PC-9 (cell line): ENCODE data around the gene AHNAK. TPM values are rescaled to one million over a fixed set of nuclear protein-coding genes. Genes with fewer than 3 reads are reported as not detected.
A peak's percentile ranks its signal among the peaks of the same experiment; 100 is the strongest.
"Not testable (repeated sequence)": the region's sequence is repeated elsewhere in the genome, so short reads cannot be mapped to it uniquely, and the experiment has no call there.

Experiments used
- BruUV-seq: library from RNA; stranded (reverse); fragments of 400-500 nt; replicated peaks from 2 replicates; lab custom pipeline; 2021; lab: Mats Ljungman, UMichigan
- CTCF ChIA-PET: fragments of 300-600 bp; sonication (Branson Sonifier 250); formaldehyde crosslinking; loops from one replicate; lab custom pipeline; 2022; ENCODE audit warnings: antibody characterized with exemption; lab: Charles Lee
- POLR2A ChIA-PET: fragments of 300-600 bp; sonication (Branson Sonifier 250); formaldehyde crosslinking; loops from one replicate; lab custom pipeline; 2022; ENCODE audit warnings: antibody characterized with exemption; ENCODE audit not compliant: unreplicated experiment; lab: Charles Lee
- DNase-seq, 2 experiments: peaks; one replicate each; pipeline versions ENCODE4 v3.0.0 to v3.0.0-alpha.2; 2015 to 2022; ENCODE audit warnings: mixed read lengths in 1 of 2
- H2AFZ ChIP-seq: fragments of 200-600 bp; sonication (generic); 2 replicates; pipeline ENCODE4 v1.8.1; 2017; ENCODE audit warnings: antibody characterized with exemption
- H3F3A ChIP-seq: fragments of 200-600 bp; sonication (generic); 2 replicates; pipeline ENCODE4 v1.8.1; 2017; ENCODE audit warnings: antibody characterized with exemption, mild to moderate bottlenecking, low read depth; ENCODE audit not compliant: insufficient read depth
- H3K27ac ChIP-seq: fragments of 200-600 bp; sonication (generic); 2 replicates; pipeline ENCODE4 v1.6.1; 2016; ENCODE audit warnings: mixed run types
- H3K27me3 ChIP-seq: fragments of 200-600 bp; sonication (generic); 2 replicates; pipeline ENCODE4 v1.6.1; 2016; ENCODE audit warnings: low read depth, mixed run types; ENCODE audit not compliant: insufficient read depth
- H3K36me3 ChIP-seq: fragments of 200-600 bp; sonication (generic); 2 replicates; pipeline ENCODE4 v1.6.1; 2016; ENCODE audit warnings: low read depth, mixed run types
- H3K4me1 ChIP-seq: fragments of 200-600 bp; sonication (generic); replicated peaks from 2 replicates; pipeline ENCODE4 v1.6.1; 2016; ENCODE audit warnings: mixed run types; ENCODE audit not compliant: insufficient read depth
- H3K4me2 ChIP-seq: fragments of 200-600 bp; sonication (generic); 2 replicates; pipeline ENCODE4 v1.6.1; 2017; ENCODE audit warnings: mixed run types
- H3K4me3 ChIP-seq: fragments of 200-600 bp; sonication (generic); 2 replicates; pipeline ENCODE4 v1.6.1; 2016; ENCODE audit warnings: mixed run types
- H3K79me2 ChIP-seq: fragments of 200-600 bp; sonication (generic); 2 replicates; pipeline ENCODE4 v1.6.1; 2017; ENCODE audit warnings: low read depth, mixed run types
- H3K9me2 ChIP-seq: fragments of 200-600 bp; sonication (generic); 2 replicates; pipeline ENCODE4 v1.8.1; 2017; ENCODE audit warnings: mild to moderate bottlenecking; ENCODE audit not compliant: insufficient read depth
- H3K9me3 ChIP-seq: fragments of 200-600 bp; sonication (generic); 2 replicates; pipeline ENCODE4 v1.8.1; 2016; ENCODE audit warnings: low read depth; ENCODE audit not compliant: insufficient read depth
- H4K20me1 ChIP-seq: fragments of 200-600 bp; sonication (generic); 2 replicates; pipeline ENCODE4 v1.8.1; 2017; ENCODE audit not compliant: insufficient read depth
- CTCF ChIP-seq: fragments of 200-600 bp; sonication (generic); conservative IDR thresholded peaks from 2 replicates; pipeline ENCODE4 v1.6.1; 2017; ENCODE audit warnings: mixed run types, antibody characterized with exemption, mild to moderate bottlenecking, moderate library complexity
- EZH2 ChIP-seq: fragments of 200-600 bp; sonication (generic); IDR thresholded peaks from 2 replicates; pipeline ENCODE4 v1.8.0; 2017; ENCODE audit warnings: antibody characterized with exemption, low read depth
- intact Hi-C: fragments of 100-400 bp; cut with micrococcal nuclease; formaldehyde crosslinking; loops from one replicate; pipeline ENCODE4 v1.10.0; 2022; ENCODE audit not compliant: unreplicated experiment
- total RNA-seq: library from RNA; stranded (reverse); gene quantifications from 2 replicates; pipeline ENCODE4 v1.2.3, GENCODE V29; 2021

Gene AHNAK
- total RNA-seq, 1 experiment from 2014 or later, result 632 TPM

GRCh38 chr11:62588966-62589637, 42.5 kb upstream of the AHNAK start:
- DNase-seq, result peak in 1 of 2 experiments; percentile 32
- BruUV-seq, result no TSS peak
- ChIA-PET POLR2A (no interaction called here), CTCF (no interaction called here)
- H3K27ac ChIP-seq, result no peak overlapping the region
- no peak overlapping the region for H2AFZ ChIP-seq
- no peak overlapping the region for H3K4me3 ChIP-seq
- no peaks in the 10 kb centered on the region for H3K9me3 ChIP-seq
- H3K36me3 ChIP-seq, result peaks cover 15% of the 10 kb centered on the region; the same call in 1 of the 2 replicates
- peaks cover 35% of the 10 kb centered on the region for H3K79me2 ChIP-seq
- H4K20me1 ChIP-seq, result peaks cover 3% of the 10 kb centered on the region; the same call in 1 of the 2 replicates
- peaks cover 42% of the 10 kb centered on the region for H3F3A ChIP-seq
- H3K4me2 ChIP-seq, result peak overlapping the region; percentile 92
- H3K27me3 ChIP-seq, result no peaks in the 10 kb centered on the region
- no peak for TF ChIP-seq EZH2
- peak; percentile 69 for TF ChIP-seq CTCF
- intact Hi-C loops, result no loop called here
- H3K9me2 ChIP-seq, result no peaks in the 10 kb centered on the region
- peaks cover 29% of the 10 kb centered on the region for H3K4me1 ChIP-seq

DNA sequence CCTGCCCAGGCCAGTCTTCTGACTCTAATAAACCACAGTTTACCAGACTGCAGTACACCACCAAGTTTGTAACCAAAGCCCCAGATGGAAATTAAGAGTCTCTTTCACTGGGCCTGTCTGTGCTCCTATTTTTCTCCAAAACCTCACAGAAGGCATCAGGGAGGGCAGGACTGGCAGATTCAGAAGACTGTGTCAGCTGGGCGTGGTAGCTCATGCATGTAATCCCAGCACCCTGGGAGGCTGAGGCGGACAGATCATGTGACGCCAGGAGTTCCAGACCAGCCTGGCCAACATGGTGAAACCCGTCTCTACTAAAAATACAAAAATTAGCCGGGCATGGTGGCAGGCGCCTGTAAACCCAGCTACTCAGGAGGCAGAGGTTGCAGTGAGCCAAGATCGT, 38.8 kb upstream of the AHNAK start:
- Histone ChIP-seq H3K36me3 (peaks cover 27% of the 10 kb centered on the region), H3K4me1 (peaks cover 12% of the 10 kb centered on the region), H3K79me2 (peaks cover 31% of the 10 kb centered on the region), H3F3A (peaks cover 32% of the 10 kb centered on the region)
- H4K20me1 ChIP-seq, H3K9me2 ChIP-seq, intact Hi-C loops, DNase-seq, H2AFZ ChIP-seq, POLR2A ChIA-PET, H3K27me3 ChIP-seq, H3K4me3 ChIP-seq, H3K27ac ChIP-seq, BruUV-seq, H3K4me2 ChIP-seq, H3K9me3 ChIP-seq, CTCF ChIA-PET: not testable (repeated sequence)

DNA sequence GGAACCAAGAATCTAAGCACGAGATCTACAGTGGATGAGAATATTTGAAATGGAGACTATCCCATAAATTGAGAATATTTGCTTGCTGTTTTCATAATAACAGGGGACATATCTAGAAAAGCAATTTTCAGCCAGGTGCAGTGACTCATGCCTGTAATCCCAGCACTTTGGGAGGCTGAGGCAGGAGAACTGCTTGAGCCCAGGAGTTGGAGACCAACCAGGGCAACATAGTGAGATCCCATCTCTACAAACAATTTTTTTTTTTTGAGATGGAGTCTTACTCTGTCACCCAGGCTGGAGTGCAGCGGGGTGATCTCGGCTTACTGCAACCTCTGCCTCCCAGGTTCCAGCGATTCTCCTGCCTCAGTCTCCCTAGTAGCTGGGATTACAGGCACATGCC, 35.1 kb upstream of the AHNAK start:
- Histone ChIP-seq H3K36me3 (peaks cover 15% of the 10 kb centered on the region), H3K4me1 (peaks cover 13% of the 10 kb centered on the region), H3F3A (peaks cover 43% of the 10 kb centered on the region)
- H3K4me3 ChIP-seq, H4K20me1 ChIP-seq, H3K9me3 ChIP-seq, CTCF ChIA-PET, H2AFZ ChIP-seq, H3K9me2 ChIP-seq, DNase-seq, POLR2A ChIA-PET, H3K27ac ChIP-seq, H3K4me2 ChIP-seq, H3K27me3 ChIP-seq, intact Hi-C loops, BruUV-seq, H3K79me2 ChIP-seq: not testable (repeated sequence)

GRCh38 chr11:62580959-62581715, 34.5 kb upstream of the AHNAK start:
- intact Hi-C loops, result no loop called here
- no peaks in the 10 kb centered on the region for H3K9me3 ChIP-seq
- H3K27ac ChIP-seq, result no peak overlapping the region
- CTCF ChIA-PET, result no interaction called here
- TF ChIP-seq CTCF (no peak), EZH2 (no peak)
- peaks cover 48% of the 10 kb centered on the region for H3F3A ChIP-seq
- H3K79me2 ChIP-seq, result 0 out of 2 replicates have a peak, but pooled peaks cover 5% of the 10 kb centered on the region
- H3K4me1 ChIP-seq, result peaks cover 13% of the 10 kb centered on the region
- peaks cover under 1% of the 10 kb centered on the region; the same call in 1 of the 2 replicates for H4K20me1 ChIP-seq
- no peaks in the 10 kb centered on the region for H3K27me3 ChIP-seq
- H2AFZ ChIP-seq, result no peak overlapping the region
- POLR2A ChIA-PET, result interaction anchor here (0.5 kb wide), 1 partner anchor 22 kb away, joined by 6 read pairs; no protein-coding TSS in a partner anchor
- no TSS peak for BruUV-seq
- no peak overlapping the region for H3K4me3 ChIP-seq
- DNase-seq, result no peak
- H3K36me3 ChIP-seq, result peaks cover 13% of the 10 kb centered on the region
- H3K9me2 ChIP-seq, result no peaks in the 10 kb centered on the region
- H3K4me2 ChIP-seq, result no peak overlapping the region
